ENCODE data around the gene FARS2.

DNA sequence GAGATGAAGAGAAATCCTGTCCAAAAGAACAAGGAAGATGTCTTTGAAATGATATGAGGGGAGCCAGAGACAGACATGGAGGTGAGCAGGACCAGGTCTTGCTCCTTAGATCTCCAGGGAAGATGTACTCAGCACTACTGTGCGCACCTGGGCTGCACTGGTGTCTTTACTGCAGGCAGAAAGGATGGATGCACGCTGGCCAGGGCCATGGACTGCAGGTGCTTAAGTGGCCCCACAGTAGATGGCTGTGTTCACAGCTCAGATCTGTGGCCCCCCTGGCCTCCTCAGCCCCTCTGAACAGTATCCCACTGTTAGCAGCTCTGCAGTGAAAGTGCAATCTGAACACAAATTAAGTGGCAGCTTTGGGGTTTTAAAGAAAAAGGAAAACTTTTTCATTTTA, 402.4 kb downstream of the FARS2 start:
- TF ChIP-seq NFIC (IDR thresholded peaks at IDR 0.05), result no peak
- TF ChIP-seq, protein P1, sequence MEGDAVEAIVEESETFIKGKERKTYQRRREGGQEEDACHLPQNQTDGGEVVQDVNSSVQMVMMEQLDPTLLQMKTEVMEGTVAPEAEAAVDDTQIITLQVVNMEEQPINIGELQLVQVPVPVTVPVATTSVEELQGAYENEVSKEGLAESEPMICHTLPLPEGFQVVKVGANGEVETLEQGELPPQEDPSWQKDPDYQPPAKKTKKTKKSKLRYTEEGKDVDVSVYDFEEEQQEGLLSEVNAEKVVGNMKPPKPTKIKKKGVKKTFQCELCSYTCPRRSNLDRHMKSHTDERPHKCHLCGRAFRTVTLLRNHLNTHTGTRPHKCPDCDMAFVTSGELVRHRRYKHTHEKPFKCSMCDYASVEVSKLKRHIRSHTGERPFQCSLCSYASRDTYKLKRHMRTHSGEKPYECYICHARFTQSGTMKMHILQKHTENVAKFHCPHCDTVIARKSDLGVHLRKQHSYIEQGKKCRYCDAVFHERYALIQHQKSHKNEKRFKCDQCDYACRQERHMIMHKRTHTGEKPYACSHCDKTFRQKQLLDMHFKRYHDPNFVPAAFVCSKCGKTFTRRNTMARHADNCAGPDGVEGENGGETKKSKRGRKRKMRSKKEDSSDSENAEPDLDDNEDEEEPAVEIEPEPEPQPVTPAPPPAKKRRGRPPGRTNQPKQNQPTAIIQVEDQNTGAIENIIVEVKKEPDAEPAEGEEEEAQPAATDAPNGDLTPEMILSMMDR (IDR thresholded peaks at IDR 0.05 in 2 of 3, conservative IDR thresholded peaks at IDR 0.05 in 1 of 3; ENCODE audit: insufficient read depth in 2 of 3, low read depth in 1 of 3, low read length in 3 of 3), result no peak
- no peak for TF ChIP-seq ZBTB33 (CRISPR knock-in tag; IDR thresholded peaks at IDR 0.05)
- no peak for TF ChIP-seq POLR2A (conservative IDR thresholded peaks at IDR 0.05)
- TF ChIP-seq BHLHE40 (IDR thresholded peaks at IDR 0.05; ENCODE audit: low read length), result no peak
- TF ChIP-seq NFYB (IDR thresholded peaks at IDR 0.05; ENCODE audit: extremely low read depth, insufficient read length), result no peak
- TF ChIP-seq, protein P2, sequence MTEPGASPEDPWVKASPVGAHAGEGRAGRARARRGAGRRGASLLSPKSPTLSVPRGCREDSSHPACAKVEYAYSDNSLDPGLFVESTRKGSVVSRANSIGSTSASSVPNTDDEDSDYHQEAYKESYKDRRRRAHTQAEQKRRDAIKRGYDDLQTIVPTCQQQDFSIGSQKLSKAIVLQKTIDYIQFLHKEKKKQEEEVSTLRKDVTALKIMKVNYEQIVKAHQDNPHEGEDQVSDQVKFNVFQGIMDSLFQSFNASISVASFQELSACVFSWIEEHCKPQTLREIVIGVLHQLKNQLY (CRISPR knock-in tag; conservative IDR thresholded peaks at IDR 0.05), result no peak
